ENCODE measurements around the gene MAPK1. TPM values are rescaled to one million over a fixed set of nuclear protein-coding genes. Genes with fewer than 3 reads are reported as not detected.
"Not testable (repeated sequence)": the region's sequence is repeated elsewhere in the genome, so short reads cannot be mapped to it uniquely, and the experiment has no call there.

Gene MAPK1
- total RNA-seq, 6 donors from 2014 or later: 50.2 to 180 (median 65.9) TPM

GRCh38 chr22:21889251-21889990, 22.0 kb upstream of the MAPK1 start:
- Histone ChIP-seq H3K27me3 (no peaks in the 10 kb centered on the region), H3K4me3 (no peak overlapping the region), H3K4me1 (no peaks in the 10 kb centered on the region), H3K36me3 (no peaks in the 10 kb centered on the region), H3K27ac (no peak overlapping the region), H3K9me3 (no peaks in the 10 kb centered on the region)
- TF ChIP-seq EP300 (IDR thresholded peaks at IDR 0.05) (no peak), CTCF (IDR thresholded peaks at IDR 0.05) (no peak), POLR2AphosphoS5 (IDR thresholded peaks at IDR 0.05) (no peak), POLR2A (IDR thresholded peaks at IDR 0.05) (no peak)
- ATAC-seq (ENCODE audit: low FRiP score in 2 of 2) (no peak), DNase-seq (no peak)
- 94 to 95% methylated on average over 10 of the region's 10 CpGs for WGBS, 2 donors

GRCh38 chr22:21887841-21888240, 20.4 kb upstream of the MAPK1 start:
- H3K27me3 ChIP-seq: no peaks in the 10 kb centered on the region
- no peaks in the 10 kb centered on the region for H3K4me1 ChIP-seq
- H3K4me3 ChIP-seq: no peak overlapping the region
- H3K27ac ChIP-seq: no peak overlapping the region
- H3K9me3 ChIP-seq: no peaks in the 10 kb centered on the region
- DNase-seq (no peak), ATAC-seq (ENCODE audit: low FRiP score in 2 of 2) (no peak)
- no peaks in the 10 kb centered on the region for H3K36me3 ChIP-seq
- no peak for TF ChIP-seq CTCF (IDR thresholded peaks at IDR 0.05)
- TF ChIP-seq POLR2A (IDR thresholded peaks at IDR 0.05): no peak
- TF ChIP-seq POLR2AphosphoS5 (IDR thresholded peaks at IDR 0.05): no peak

GRCh38 chr22:21883930-21884329, 16.5 kb upstream of the MAPK1 start:
- H3K27ac ChIP-seq; H3K9me3 ChIP-seq; H3K4me1 ChIP-seq; H3K27me3 ChIP-seq; ATAC-seq (ENCODE audit: low FRiP score in 2 of 2); H3K4me3 ChIP-seq; H3K36me3 ChIP-seq: not testable (repeated sequence)
- 95 to 96% methylated on average over 12 of the region's 26 CpGs for WGBS, 2 donors
- DNase-seq: peak in 1 of 2 donors; percentile 50

- not testable (repeated sequence) for ATAC-seq (ENCODE audit: low FRiP score in 2 of 2); DNase-seq; H3K36me3 ChIP-seq; H3K9me3 ChIP-seq; H3K27me3 ChIP-seq; H3K27ac ChIP-seq; H3K4me3 ChIP-seq; H3K4me1 ChIP-seq
- WGBS, 2 donors: 60 to 73% methylated on average over 3 to 5 of the region's 7 CpGs
These were observed 15.4 kb upstream of the MAPK1 start for GRCh38 chr22:21882754-21883333.

GRCh38 chr22:21881841-21882753, 14.7 kb upstream of the MAPK1 start:
- H3K27ac ChIP-seq: no peak overlapping the region
- no peak overlapping the region for H3K4me3 ChIP-seq
- H3K9me3 ChIP-seq: no peaks in the 10 kb centered on the region
- 87 to 89% methylated on average over 10 of the region's 10 CpGs for WGBS, 2 donors
- H3K36me3 ChIP-seq: no peaks in the 10 kb centered on the region
- DNase-seq (no peak), ATAC-seq (ENCODE audit: low FRiP score in 2 of 2) (no peak)
- no peaks in the 10 kb centered on the region for H3K27me3 ChIP-seq
- TF ChIP-seq POLR2A (IDR thresholded peaks at IDR 0.05) (no peak), EP300 (IDR thresholded peaks at IDR 0.05) (no peak), POLR2AphosphoS5 (IDR thresholded peaks at IDR 0.05) (no peak), CTCF (IDR thresholded peaks at IDR 0.05) (no peak)
- no peaks in the 10 kb centered on the region for H3K4me1 ChIP-seq

Measured in upper lobe of left lung (tissue), 6 donors.